ENCODE data around the gene LUM.

LUM gene

GRCh38 chr12:91065396-91065795, 45.9 kb downstream of the LUM start:
- TF ChIP-seq CTCF (IDR thresholded peaks at IDR 0.05; ENCODE audit: control insufficient read depth, extremely low read depth, insufficient read depth), result no peak
- DNase-seq (ENCODE audit: low read depth), result no peak
- H3K4me3 ChIP-seq (ENCODE audit: low read depth, low read length), result no peak overlapping the region

DNA sequence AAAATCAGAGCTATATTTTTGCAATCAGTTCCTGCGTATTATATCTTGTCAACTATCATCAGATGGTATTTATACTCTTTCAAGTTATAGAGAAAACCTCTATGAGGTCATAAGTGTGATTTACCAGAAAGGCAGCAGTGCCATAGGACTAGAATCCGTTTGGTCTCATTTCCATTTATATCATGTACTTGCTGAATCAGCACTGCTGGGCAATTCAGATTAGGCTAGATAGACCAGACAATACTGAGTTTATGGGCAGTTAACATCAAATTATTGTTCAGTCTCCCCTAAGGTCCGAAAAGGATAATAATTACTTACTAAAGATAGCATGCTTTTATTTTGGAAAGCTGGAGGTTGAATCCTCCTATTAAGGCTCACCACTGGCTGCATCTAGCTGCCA, 46.7 kb downstream of the LUM start:
- DNase-seq (ENCODE audit: low read depth), result no peak
- TF ChIP-seq CTCF (IDR thresholded peaks at IDR 0.05; ENCODE audit: control insufficient read depth, extremely low read depth, insufficient read depth), result no peak
- H3K4me3 ChIP-seq (ENCODE audit: low read depth, low read length), result no peak overlapping the region

DNA sequence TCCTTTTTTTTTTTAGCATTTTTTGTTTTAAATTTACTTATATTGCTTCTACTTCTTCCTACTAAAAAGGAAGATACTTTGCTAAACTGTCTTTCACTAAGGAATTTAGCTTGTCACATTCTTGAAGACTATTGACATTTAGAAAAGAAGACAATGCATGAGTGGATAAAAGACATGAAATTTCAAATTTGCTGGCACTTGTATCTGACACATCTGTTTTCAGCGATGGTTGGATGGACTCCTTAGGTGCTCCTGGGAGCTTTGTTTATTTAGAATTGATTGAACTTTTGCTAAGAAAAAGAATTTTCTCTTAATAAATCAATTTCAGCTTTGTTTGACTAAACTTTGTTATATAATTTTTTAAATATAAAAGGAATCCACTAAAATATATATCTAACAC, 50.2 kb downstream of the LUM start:
- no peak for TF ChIP-seq CTCF (IDR thresholded peaks at IDR 0.05; ENCODE audit: control insufficient read depth, extremely low read depth, insufficient read depth)
- no peak overlapping the region for H3K4me3 ChIP-seq (ENCODE audit: low read depth, low read length)
- no peak for DNase-seq (ENCODE audit: low read depth)

DNA sequence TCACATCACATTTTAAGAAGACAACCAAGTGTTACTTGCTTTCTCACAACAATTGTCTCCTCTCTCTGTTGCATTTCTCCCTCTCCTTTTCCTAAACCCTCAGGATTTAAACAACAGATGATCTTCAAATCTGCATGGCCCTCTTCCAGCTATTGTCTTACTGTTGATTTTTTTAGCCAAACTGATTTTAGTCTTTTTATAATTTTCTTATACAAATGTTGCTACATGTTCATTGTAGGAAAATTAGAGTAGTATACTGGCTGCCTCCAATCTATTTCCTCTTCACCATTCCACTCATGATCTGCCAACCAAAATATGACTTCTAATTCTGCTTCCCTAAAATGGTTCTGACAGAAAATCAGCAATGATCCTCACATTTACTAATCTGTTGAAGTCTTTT, 52.1 kb downstream of the LUM start:
- no peak for DNase-seq (ENCODE audit: low read depth)
- TF ChIP-seq CTCF (IDR thresholded peaks at IDR 0.05; ENCODE audit: control insufficient read depth, extremely low read depth, insufficient read depth), result no peak
- H3K4me3 ChIP-seq (ENCODE audit: low read depth, low read length), result no peak overlapping the region

DNA sequence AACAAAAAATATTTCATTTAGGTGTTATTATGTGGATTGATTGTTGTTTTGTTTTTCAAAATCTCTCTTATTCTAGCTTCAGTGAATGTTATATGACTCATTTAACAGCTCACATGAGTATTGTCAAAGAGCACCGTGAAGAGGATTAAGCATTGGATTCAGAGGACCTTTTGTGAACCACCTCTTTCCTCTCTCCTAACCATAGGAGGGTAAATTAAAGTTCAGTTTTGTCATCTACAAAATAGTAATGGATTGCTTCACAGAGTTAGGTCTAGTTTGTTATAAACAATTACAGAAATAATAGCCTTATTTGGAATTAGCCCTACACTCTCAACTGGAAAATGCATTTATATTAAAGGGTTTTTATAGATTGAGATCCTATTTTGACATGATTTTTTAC, 52.5 kb downstream of the LUM start:
- no peak overlapping the region for H3K4me3 ChIP-seq (ENCODE audit: low read depth, low read length)
- DNase-seq (ENCODE audit: low read depth), result no peak
- TF ChIP-seq CTCF (IDR thresholded peaks at IDR 0.05; ENCODE audit: control insufficient read depth, extremely low read depth, insufficient read depth), result no peak

- TF ChIP-seq CTCF (IDR thresholded peaks at IDR 0.05; ENCODE audit: control insufficient read depth, extremely low read depth, insufficient read depth), result no peak
- H3K4me3 ChIP-seq (ENCODE audit: low read depth, low read length), result no peak within 1 kb of the TSS
- no peak for DNase-seq (ENCODE audit: low read depth)
Measured at GRCh38 chr12:91057368-91058165, 53.7 kb downstream of the LUM start, which contains the start of gene KERA. Gene KERA (minus strand): TSS chr12:91058024. CDS start chr12:91056281, 1,743 bp downstream.

DNA sequence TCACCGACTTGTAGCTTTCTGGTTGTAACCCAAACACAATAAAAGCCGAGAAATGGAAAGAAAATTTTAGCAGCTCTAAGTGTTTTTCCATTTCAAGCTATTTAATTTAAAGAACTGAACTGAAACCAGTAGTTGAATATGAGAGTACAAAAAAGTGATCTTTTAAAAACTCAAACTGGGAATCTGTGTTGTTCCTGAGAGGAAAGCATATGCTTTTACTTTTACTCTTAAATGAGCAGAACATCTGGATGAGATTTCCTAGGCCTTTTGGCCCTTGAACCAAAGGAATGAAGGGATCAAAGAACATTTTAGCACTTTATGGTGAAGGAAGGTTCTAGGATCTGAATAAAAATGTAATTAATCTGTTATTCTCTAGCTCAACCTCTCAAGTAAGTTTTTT, 54.8 kb downstream of the LUM start:
- H3K4me3 ChIP-seq (ENCODE audit: low read depth, low read length), result no peak overlapping the region
- no peak for TF ChIP-seq CTCF (IDR thresholded peaks at IDR 0.05; ENCODE audit: control insufficient read depth, extremely low read depth, insufficient read depth)
- DNase-seq (ENCODE audit: low read depth), result no peak

Data from LNCaP clone FGC (cell line).